ENCODE results near the gene BTBD3. TPM values are rescaled to one million over a fixed set of nuclear protein-coding genes. Genes with fewer than 3 reads are reported as not detected.

BTBD3 gene
- total and polyA plus RNA-seq, 2 donors from 2014 or later: 11.6 to 37.7 TPM

DNA sequence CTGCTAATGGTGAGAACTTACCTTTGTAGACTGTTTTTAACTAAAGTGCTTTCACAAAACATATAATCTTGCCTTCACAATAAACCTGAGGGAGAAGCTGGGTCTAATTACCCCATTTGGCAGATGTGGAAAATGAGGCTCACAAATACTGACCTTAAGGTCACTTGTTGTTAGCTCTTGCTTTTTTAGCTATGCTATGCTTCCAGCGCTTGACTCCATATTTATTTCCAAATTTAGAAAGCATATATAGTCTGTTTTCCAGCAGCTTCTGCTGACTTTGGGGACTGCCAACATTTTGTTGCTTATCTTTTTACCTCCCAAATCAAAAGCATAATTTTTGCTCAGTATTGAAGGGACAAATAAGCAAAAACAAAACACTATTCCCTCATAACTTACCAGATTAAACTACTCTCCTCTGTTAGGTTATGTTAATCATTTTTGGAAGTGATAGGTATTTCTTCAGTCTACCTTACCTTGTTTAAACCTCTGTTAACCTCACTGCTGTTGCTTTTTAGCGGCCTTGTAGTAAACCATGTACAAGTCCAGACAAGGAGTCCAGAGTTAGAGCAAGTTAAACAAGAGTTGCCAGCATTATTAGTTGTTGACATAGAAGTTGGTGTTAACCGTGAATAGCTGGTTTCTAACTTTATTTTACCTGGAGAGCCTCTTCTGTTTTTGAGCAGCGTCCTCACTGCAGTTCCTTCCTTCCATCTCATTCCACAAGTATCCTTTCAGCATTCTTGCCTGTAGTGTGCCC, 4.9 kb upstream of the BTBD3 start:
- no peaks in the 10 kb centered on the region for H3K36me3 ChIP-seq (ENCODE audit: control insufficient read depth in 2 of 3, insufficient read depth in 3 of 3, low read length in 3 of 3)
- H3K27me3 ChIP-seq (ENCODE audit: control insufficient read depth, insufficient read depth, low read length): no peaks in the 10 kb centered on the region
- intact Hi-C loops (cut with DNase I): no loop called here
- no peak for FAIRE-seq
- H3K27ac ChIP-seq (ENCODE audit: low read depth in 2 of 2, low read length in 2 of 2): no peak overlapping the region
- peaks cover 0 to 6% (median 3%) of the 10 kb centered on the region in 3 donors for H3K4me1 ChIP-seq (ENCODE audit: control insufficient read depth in 2 of 3, insufficient read depth in 2 of 3, low read depth in 1 of 3, low read length in 3 of 3)
- TF ChIP-seq, protein P1, sequence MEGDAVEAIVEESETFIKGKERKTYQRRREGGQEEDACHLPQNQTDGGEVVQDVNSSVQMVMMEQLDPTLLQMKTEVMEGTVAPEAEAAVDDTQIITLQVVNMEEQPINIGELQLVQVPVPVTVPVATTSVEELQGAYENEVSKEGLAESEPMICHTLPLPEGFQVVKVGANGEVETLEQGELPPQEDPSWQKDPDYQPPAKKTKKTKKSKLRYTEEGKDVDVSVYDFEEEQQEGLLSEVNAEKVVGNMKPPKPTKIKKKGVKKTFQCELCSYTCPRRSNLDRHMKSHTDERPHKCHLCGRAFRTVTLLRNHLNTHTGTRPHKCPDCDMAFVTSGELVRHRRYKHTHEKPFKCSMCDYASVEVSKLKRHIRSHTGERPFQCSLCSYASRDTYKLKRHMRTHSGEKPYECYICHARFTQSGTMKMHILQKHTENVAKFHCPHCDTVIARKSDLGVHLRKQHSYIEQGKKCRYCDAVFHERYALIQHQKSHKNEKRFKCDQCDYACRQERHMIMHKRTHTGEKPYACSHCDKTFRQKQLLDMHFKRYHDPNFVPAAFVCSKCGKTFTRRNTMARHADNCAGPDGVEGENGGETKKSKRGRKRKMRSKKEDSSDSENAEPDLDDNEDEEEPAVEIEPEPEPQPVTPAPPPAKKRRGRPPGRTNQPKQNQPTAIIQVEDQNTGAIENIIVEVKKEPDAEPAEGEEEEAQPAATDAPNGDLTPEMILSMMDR (IDR thresholded peaks at IDR 0.05; ENCODE audit: borderline replicate concordance, extremely low read depth, insufficient read depth): no peak
- no peak for DNase-seq
- H3K4me3 ChIP-seq (ENCODE audit: low read length in 3 of 3): no peak overlapping the region
- no peak overlapping the region for H3K9ac ChIP-seq (ENCODE audit: low read length in 3 of 3)
- H3K9me3 ChIP-seq (ENCODE audit: control insufficient read depth in 2 of 3, insufficient read depth in 1 of 3, low read length in 3 of 3): no peaks in the 10 kb centered on the region

DNA sequence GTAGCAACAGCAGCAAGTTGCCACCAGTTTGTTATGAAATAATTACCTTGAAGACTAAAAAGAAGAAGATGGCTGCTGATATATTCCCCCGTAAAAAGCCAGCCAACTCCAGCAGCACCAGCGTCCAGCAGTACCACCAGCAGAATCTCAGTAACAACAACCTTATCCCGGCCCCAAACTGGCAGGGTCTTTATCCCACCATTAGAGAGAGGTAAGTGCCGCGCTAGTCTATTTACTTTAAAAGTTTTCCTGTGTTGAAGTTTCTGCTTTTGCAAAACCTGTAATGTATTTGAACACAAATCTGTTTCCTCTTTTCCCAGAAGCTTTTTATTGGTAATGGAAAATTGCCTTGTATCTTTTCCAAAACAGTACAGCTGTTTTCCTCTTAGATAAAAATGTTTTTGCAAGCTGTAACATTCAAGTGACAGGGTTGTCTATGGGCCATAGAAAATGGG, 725 bp downstream of the BTBD3 start:
- FAIRE-seq (no peak), DNase-seq (peak in 2 of 5 donors; percentile 27 to 72)
- H3K4me1 ChIP-seq (ENCODE audit: control insufficient read depth in 2 of 3, insufficient read depth in 2 of 3, low read depth in 1 of 3, low read length in 3 of 3): peaks cover 0 to 3% (median 3%) of the 10 kb centered on the region in 3 donors
- H3K9me3 ChIP-seq (ENCODE audit: control insufficient read depth in 2 of 3, insufficient read depth in 1 of 3, low read length in 3 of 3): no peaks in the 10 kb centered on the region
- H3K36me3 ChIP-seq (ENCODE audit: control insufficient read depth in 2 of 3, insufficient read depth in 3 of 3, low read length in 3 of 3): peaks cover 9 to 10% (median 10%) of the 10 kb centered on the region in 3 donors
- intact Hi-C loops (cut with DNase I): no loop called here
- H3K4me3 ChIP-seq (ENCODE audit: low read length in 3 of 3): peak overlapping the region; percentile 7 to 66 (median 50)
- no peak overlapping the region for H3K27ac ChIP-seq (ENCODE audit: low read depth in 2 of 2, low read length in 2 of 2)
- TF ChIP-seq, protein P1 (IDR thresholded peaks at IDR 0.05; ENCODE audit: borderline replicate concordance, extremely low read depth, insufficient read depth): no peak
- H3K9ac ChIP-seq (ENCODE audit: low read length in 3 of 3): peak overlapping the region in 1 of 3 donors; percentile 13
- H3K27me3 ChIP-seq (ENCODE audit: control insufficient read depth, insufficient read depth, low read length): no peaks in the 10 kb centered on the region

DNA sequence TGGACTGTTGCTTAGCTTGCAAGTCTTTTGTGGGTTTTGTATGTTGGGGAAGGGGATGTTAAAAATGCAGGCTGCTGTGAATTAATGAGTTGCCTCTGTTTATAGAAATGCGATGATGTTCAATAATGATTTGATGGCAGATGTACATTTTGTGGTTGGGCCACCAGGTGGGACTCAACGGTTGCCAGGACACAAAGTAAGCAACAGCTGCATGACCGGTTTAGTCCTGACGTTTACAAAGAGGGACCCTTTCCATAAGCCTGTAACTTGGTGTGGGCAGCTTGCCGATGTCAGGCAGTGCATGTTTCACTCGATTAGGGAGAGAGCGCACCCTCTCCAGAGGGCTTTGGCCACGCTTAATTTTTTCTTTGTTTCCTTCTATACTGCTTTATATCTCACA, 1.3 kb downstream of the BTBD3 start:
- TF ChIP-seq, protein P1 (IDR thresholded peaks at IDR 0.05; ENCODE audit: borderline replicate concordance, extremely low read depth, insufficient read depth): no peak
- intact Hi-C loops (cut with DNase I): no loop called here
- peak overlapping the region in 2 of 3 donors; percentile 0 to 2 for H3K9ac ChIP-seq (ENCODE audit: low read length in 3 of 3)
- no peak for FAIRE-seq
- H3K9me3 ChIP-seq (ENCODE audit: control insufficient read depth in 2 of 3, insufficient read depth in 1 of 3, low read length in 3 of 3): no peaks in the 10 kb centered on the region
- H3K27me3 ChIP-seq (ENCODE audit: control insufficient read depth, insufficient read depth, low read length): no peaks in the 10 kb centered on the region
- H3K4me3 ChIP-seq (ENCODE audit: low read length in 3 of 3): peak overlapping the region; percentile 17 to 66 (median 50)
- DNase-seq: peak in 3 of 5 donors; percentile 26 to 71 (median 43)
- H3K27ac ChIP-seq (ENCODE audit: low read depth in 2 of 2, low read length in 2 of 2): no peak overlapping the region
- H3K36me3 ChIP-seq (ENCODE audit: control insufficient read depth in 2 of 3, insufficient read depth in 3 of 3, low read length in 3 of 3): peaks cover 10 to 13% (median 12%) of the 10 kb centered on the region in 3 donors
- peaks cover 0 to 3% (median 3%) of the 10 kb centered on the region in 3 donors for H3K4me1 ChIP-seq (ENCODE audit: control insufficient read depth in 2 of 3, insufficient read depth in 2 of 3, low read depth in 1 of 3, low read length in 3 of 3)

Measured in kidney (tissue), 14 donors.